Stimulated activated CD8-positive, alpha-beta memory T cell treated with anti-CD3 and anti-CD28 coated beads, Interleukin-15, amount 100 ng/mL, for 1 hour (primary cell): ENCODE measurements around the gene DCAF17.
A peak's percentile ranks its signal among the peaks of the same experiment; 100 is the strongest.

ENCODE experiments used
- DNase-seq: peaks from one replicate; pipeline ENCODE4 v3.0.0-alpha.2; 2020; ENCODE audit warnings: low read depth

The DCAF17 gene, protein sequence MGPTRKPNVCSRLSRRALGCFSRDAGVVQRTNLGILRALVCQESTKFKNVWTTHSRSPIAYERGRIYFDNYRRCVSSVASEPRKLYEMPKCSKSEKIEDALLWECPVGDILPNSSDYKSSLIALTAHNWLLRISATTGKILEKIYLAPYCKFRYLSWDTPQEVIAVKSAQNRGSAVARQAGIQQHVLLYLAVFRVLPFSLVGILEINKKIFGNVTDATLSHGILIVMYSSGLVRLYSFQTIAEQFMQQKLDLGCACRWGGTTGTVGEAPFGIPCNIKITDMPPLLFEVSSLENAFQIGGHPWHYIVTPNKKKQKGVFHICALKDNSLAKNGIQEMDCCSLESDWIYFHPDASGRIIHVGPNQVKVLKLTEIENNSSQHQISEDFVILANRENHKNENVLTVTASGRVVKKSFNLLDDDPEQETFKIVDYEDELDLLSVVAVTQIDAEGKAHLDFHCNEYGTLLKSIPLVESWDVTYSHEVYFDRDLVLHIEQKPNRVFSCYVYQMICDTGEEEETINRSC

DNA sequence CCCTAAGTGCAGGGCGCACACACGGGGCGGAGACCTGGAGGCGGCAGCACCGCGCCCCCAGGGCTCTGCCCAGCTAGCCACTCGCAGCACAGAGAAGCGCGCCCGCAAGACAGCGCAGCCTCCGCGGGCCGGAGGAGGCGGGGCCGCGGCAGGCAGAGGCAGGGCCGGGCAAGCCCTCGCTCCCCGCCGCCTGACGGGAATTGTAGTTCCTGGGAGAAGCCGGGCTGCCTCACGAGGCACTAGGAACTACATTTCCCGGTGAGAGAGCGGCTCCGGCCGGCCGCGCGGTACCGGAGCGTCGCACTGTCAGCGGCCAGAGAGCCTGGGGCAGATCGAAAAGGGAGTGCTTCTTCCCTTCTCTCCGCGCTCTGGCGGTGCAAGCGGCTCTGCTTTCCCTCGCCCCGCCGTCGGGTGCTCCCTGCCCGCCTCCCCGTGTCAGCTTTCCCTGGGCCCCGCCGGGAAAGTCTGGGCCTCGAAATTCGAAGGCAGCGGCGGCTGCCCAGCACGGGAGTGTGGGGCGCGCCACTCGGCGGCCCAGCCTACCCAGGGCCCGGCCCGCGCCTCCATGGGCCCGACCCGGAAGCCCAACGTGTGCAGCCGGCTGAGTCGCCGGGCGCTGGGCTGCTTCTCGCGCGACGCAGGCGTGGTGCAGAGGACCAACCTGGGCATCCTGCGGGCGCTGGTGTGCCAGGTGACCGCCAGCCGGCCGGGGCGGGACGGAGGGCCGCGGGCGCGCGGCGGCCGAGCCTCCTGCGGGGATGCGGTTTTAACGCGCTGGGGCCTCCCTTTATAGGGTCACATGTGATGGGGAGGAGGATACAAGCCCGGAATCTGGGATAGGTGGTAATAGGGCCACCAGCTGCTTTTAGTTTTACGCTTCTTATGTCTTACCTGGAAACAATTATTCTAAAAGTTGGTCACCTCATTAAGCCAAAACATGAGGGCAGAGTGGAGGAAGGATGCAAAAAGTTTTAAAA lies at the start of gene DCAF17:
Gene DCAF17, plus strand, starts transcription at position 214 of the 977 bp plus-strand sequence. Its CDS starts 352 bp downstream, at position 566.
- peak; percentile 80 for DNase-seq

GRCh38 chr2:171386627-171387026 lies 47.4 kb upstream of the DCAF17 start:
- DNase-seq: no peak

GRCh38 chr2:171387052-171387451 lies 47.0 kb upstream of the DCAF17 start:
- no peak for DNase-seq

DNA sequence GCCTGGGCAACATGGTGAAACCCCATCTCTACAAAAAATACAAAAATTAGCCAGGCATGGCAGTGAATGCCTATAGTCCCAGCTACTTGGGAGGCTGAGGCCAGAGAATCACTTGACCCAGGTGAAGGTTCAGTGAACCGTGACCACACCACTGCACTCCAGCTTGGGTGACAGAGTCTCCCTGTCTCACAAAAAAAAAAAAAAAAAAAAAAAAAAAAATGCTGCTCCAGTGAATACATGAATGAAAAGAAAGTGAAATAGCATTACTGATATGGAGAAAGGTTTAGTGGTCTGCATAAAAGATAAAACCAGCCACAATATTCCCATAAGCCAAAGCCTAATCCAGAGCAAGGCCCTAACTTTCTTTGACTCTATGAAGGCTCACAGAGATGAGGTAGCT lies 44.7 kb upstream of the DCAF17 start:
- no peak for DNase-seq

DNA sequence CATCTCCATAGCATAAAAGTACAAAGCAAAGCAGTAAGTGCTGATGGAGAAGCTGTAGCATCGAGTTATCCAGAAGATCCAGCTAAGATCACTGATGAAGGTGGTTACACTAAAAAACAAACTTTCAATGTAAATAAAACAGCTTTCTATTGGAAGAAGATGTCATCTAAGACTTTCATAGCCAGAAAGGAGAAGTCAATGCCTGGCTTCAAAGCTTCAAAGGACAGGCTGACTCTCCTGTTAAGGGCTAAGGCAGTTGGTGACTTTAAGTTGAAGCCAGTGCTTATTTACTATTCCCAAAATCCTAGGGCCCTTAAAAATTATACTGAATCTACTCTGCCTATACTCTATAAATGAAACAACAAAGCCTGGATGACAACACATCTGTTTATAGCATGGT lies 44.2 kb upstream of the DCAF17 start:
- no peak for DNase-seq

- no peak for DNase-seq
These were observed 43.0 kb upstream of the DCAF17 start for GRCh38 chr2:171390941-171391516.

DNA sequence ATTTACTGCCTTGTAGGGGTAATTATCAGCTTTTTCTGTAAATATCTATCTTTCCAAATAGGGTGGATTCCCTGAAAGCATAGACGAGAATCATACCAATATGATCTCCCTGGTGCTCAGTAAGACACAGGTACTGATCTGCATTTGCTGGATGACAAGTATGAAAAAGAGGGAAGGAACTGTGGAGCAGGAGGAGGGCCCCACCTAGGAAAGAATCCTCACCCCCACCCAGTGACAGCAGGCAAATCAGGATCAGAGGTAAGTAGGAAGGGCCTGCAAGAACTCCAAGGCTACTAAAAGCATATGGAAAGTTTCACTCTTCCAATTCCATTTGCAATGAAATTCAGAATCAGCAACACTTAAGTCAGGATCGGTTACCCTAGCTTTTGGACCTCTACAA lies 42.5 kb upstream of the DCAF17 start:
- DNase-seq: no peak

DNA sequence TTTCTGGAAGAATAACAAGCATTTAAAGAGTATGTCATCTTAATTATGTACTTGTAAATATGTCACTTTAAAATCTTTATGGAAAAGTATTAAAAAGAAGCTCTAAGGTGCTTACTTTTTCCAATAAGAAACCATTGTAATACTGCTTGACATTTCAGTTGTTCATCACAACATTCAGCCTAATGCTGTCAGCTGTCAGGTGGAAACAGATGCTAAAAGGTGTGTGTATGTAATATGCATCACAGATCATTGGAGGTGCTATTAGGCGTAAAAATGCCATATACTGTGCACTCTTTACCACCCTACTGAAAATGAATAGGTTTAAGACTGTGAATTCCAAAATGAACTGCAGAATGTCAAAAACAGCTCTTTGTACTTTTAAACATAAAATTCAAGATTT lies 40.5 kb upstream of the DCAF17 start:
- no peak for DNase-seq

GRCh38 chr2:171394164-171394740 lies 39.8 kb upstream of the DCAF17 start:
- no peak for DNase-seq

GRCh38 chr2:171399292-171399691 lies 34.7 kb upstream of the DCAF17 start:
- DNase-seq: no peak

- no peak for DNase-seq
These were observed 33.6 kb upstream of the DCAF17 start for GRCh38 chr2:171400395-171400794.

GRCh38 chr2:171401947-171402346 lies 32.1 kb upstream of the DCAF17 start:
- no peak for DNase-seq

DNA sequence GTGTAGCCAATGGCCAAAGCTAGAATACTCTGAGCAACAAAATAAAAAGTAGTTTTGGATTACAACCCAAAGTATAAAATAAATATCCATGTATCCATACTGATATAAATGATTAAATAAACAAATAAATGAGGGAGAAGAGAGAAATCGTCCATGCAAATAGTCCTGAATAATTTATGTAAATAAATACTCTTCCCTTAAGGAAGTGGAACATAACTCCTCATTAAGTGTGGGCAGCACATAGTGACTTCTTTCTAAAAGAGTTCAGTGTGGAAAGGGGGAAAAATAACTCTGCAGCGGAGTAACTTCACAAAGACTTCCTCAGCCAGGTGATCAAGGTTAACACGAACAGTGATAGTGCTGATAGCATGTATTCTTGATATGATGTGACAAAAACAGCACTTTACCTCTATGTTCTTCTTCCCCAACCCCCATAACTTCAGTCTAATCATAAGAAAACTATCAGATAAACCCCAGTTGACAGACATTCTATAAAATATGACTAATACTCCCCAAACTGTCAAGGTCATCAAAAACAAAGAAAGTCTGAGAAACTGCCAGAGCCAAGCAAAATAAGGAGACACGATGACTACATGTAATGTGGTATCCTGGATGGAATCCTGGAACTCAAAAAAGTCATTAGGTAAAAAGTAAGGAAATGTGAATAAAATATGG lies 31.0 kb upstream of the DCAF17 start:
- DNase-seq: no peak

- no peak for DNase-seq
These were observed 29.8 kb upstream of the DCAF17 start for GRCh38 chr2:171404261-171404660.

GRCh38 chr2:171404719-171405118 lies 29.3 kb upstream of the DCAF17 start:
- DNase-seq: no peak

- DNase-seq: no peak
These were observed 28.5 kb upstream of the DCAF17 start for GRCh38 chr2:171405546-171405945.

GRCh38 chr2:171406044-171406443 lies 28.0 kb upstream of the DCAF17 start:
- no peak for DNase-seq

GRCh38 chr2:171407030-171407675 lies 26.9 kb upstream of the DCAF17 start:
- no peak for DNase-seq

- no peak for DNase-seq
These were observed 26.4 kb upstream of the DCAF17 start for GRCh38 chr2:171407676-171408044.

- DNase-seq: no peak
These were observed 24.5 kb upstream of the DCAF17 start for GRCh38 chr2:171409436-171409971.

DNA sequence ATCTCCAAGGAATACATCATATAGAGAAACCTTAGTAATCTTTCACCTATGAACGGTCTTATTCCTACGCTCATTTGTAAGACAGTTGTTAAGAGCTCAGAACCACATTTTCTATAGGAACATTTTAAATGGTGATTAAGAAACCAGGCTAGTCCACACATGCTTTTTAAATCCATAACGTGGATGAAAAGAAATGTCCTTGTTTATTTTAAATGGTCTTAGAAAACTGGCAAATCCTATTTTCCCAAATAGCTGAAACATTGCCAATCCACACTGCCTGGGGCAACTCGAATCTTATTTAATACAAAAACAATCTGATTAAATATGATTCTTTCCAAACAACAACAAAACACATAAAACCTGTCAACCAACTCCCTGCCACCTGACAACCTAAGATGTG lies 23.9 kb upstream of the DCAF17 start:
- no peak for DNase-seq
